ENCODE data around the gene DNAJB6.

Gene DNAJB6

GRCh38 chr7:157425137-157425731, 88.4 kb downstream of the DNAJB6 start:
- peaks cover 0 to 24% (median 10%) of the 10 kb centered on the region in 5 donors for H3K4me1 ChIP-seq (ENCODE audit: control insufficient read depth in 5 of 5, insufficient read depth in 5 of 5, low read length in 5 of 5)
- no peak overlapping the region for H3K27ac ChIP-seq (ENCODE audit: low read depth, low read length)
- peaks cover 0 to 5% (median 3%) of the 10 kb centered on the region in 5 donors for H3K36me3 ChIP-seq (ENCODE audit: control insufficient read depth in 5 of 5, insufficient read depth in 5 of 5, low read length in 5 of 5)
- H3K9ac ChIP-seq (ENCODE audit: low read length in 5 of 5): no peak overlapping the region
- H3K4me3 ChIP-seq (ENCODE audit: low read depth in 1 of 5, low read length in 5 of 5): no peak overlapping the region
- H3K27me3 ChIP-seq (ENCODE audit: control insufficient read depth in 5 of 5, insufficient read depth in 4 of 5, low read length in 5 of 5): no peaks in the 10 kb centered on the region
- no peaks in the 10 kb centered on the region for H3K9me3 ChIP-seq (ENCODE audit: control insufficient read depth in 5 of 5, low read length in 5 of 5)

GRCh38 chr7:157425761-157426160, 89.0 kb downstream of the DNAJB6 start:
- H3K9ac ChIP-seq (ENCODE audit: low read length in 5 of 5): no peak overlapping the region
- no peak overlapping the region for H3K27ac ChIP-seq (ENCODE audit: low read depth, low read length)
- peaks cover 0 to 24% (median 10%) of the 10 kb centered on the region in 5 donors for H3K4me1 ChIP-seq (ENCODE audit: control insufficient read depth in 5 of 5, insufficient read depth in 5 of 5, low read length in 5 of 5)
- no peak overlapping the region for H3K4me3 ChIP-seq (ENCODE audit: low read depth in 1 of 5, low read length in 5 of 5)
- no peaks in the 10 kb centered on the region for H3K9me3 ChIP-seq (ENCODE audit: control insufficient read depth in 5 of 5, low read length in 5 of 5)
- H3K36me3 ChIP-seq (ENCODE audit: control insufficient read depth in 5 of 5, insufficient read depth in 5 of 5, low read length in 5 of 5): peaks cover 0 to 5% (median 3%) of the 10 kb centered on the region in 5 donors
- H3K27me3 ChIP-seq (ENCODE audit: control insufficient read depth in 5 of 5, insufficient read depth in 4 of 5, low read length in 5 of 5): no peaks in the 10 kb centered on the region

- Histone ChIP-seq H3K27me3 (ENCODE audit: control insufficient read depth in 5 of 5, insufficient read depth in 4 of 5, low read length in 5 of 5) (peaks cover 0 to 2% (median 0%) of the 10 kb centered on the region in 5 donors), H3K9me3 (ENCODE audit: control insufficient read depth in 5 of 5, low read length in 5 of 5) (no peaks in the 10 kb centered on the region), H3K4me3 (ENCODE audit: low read depth in 1 of 5, low read length in 5 of 5) (no peak overlapping the region), H3K27ac (ENCODE audit: low read depth, low read length) (no peak overlapping the region), H3K4me1 (ENCODE audit: control insufficient read depth in 5 of 5, insufficient read depth in 5 of 5, low read length in 5 of 5) (peaks cover 0 to 24% (median 10%) of the 10 kb centered on the region in 5 donors), H3K36me3 (ENCODE audit: control insufficient read depth in 5 of 5, insufficient read depth in 5 of 5, low read length in 5 of 5) (peaks cover 0 to 5% (median 3%) of the 10 kb centered on the region in 5 donors), H3K9ac (ENCODE audit: low read length in 5 of 5) (no peak overlapping the region)
Observed at GRCh38 chr7:157426463-157427301, 89.9 kb downstream of the DNAJB6 start.

- Histone ChIP-seq H3K4me3 (ENCODE audit: low read depth in 1 of 5, low read length in 5 of 5) (no peak overlapping the region), H3K9me3 (ENCODE audit: control insufficient read depth in 5 of 5, low read length in 5 of 5) (no peaks in the 10 kb centered on the region), H3K4me1 (ENCODE audit: control insufficient read depth in 5 of 5, insufficient read depth in 5 of 5, low read length in 5 of 5) (peaks cover 3 to 29% (median 19%) of the 10 kb centered on the region in 5 donors), H3K27me3 (ENCODE audit: control insufficient read depth in 5 of 5, insufficient read depth in 4 of 5, low read length in 5 of 5) (peaks cover 0 to 11% (median 0%) of the 10 kb centered on the region in 5 donors), H3K36me3 (ENCODE audit: control insufficient read depth in 5 of 5, insufficient read depth in 5 of 5, low read length in 5 of 5) (no peaks in the 10 kb centered on the region), H3K27ac (ENCODE audit: low read depth, low read length) (no peak overlapping the region), H3K9ac (ENCODE audit: low read length in 5 of 5) (no peak overlapping the region)
Observed at GRCh38 chr7:157427811-157428553, 91.2 kb downstream of the DNAJB6 start.

- Histone ChIP-seq H3K4me3 (ENCODE audit: low read depth in 1 of 5, low read length in 5 of 5) (no peak overlapping the region), H3K9ac (ENCODE audit: low read length in 5 of 5) (no peak overlapping the region), H3K4me1 (ENCODE audit: control insufficient read depth in 5 of 5, insufficient read depth in 5 of 5, low read length in 5 of 5) (peaks cover 3 to 24% (median 13%) of the 10 kb centered on the region in 5 donors), H3K27ac (ENCODE audit: low read depth, low read length) (no peak overlapping the region), H3K36me3 (ENCODE audit: control insufficient read depth in 5 of 5, insufficient read depth in 5 of 5, low read length in 5 of 5) (no peaks in the 10 kb centered on the region), H3K9me3 (ENCODE audit: control insufficient read depth in 5 of 5, low read length in 5 of 5) (no peaks in the 10 kb centered on the region), H3K27me3 (ENCODE audit: control insufficient read depth in 5 of 5, insufficient read depth in 4 of 5, low read length in 5 of 5) (peaks cover 0 to 16% (median 2%) of the 10 kb centered on the region in 5 donors)
Observed at GRCh38 chr7:157428554-157428945, 91.7 kb downstream of the DNAJB6 start.

GRCh38 chr7:157429001-157429679, 92.3 kb downstream of the DNAJB6 start:
- Histone ChIP-seq H3K4me1 (ENCODE audit: control insufficient read depth in 5 of 5, insufficient read depth in 5 of 5, low read length in 5 of 5) (peaks cover 2 to 18% (median 8%) of the 10 kb centered on the region in 5 donors), H3K36me3 (ENCODE audit: control insufficient read depth in 5 of 5, insufficient read depth in 5 of 5, low read length in 5 of 5) (no peaks in the 10 kb centered on the region)

GRCh38 chr7:157429680-157430224, 92.9 kb downstream of the DNAJB6 start:
- H3K9me3 ChIP-seq (ENCODE audit: control insufficient read depth in 5 of 5, low read length in 5 of 5): no peaks in the 10 kb centered on the region
- peaks cover 2 to 17% (median 8%) of the 10 kb centered on the region in 5 donors for H3K4me1 ChIP-seq (ENCODE audit: control insufficient read depth in 5 of 5, insufficient read depth in 5 of 5, low read length in 5 of 5)
- no peak overlapping the region for H3K27ac ChIP-seq (ENCODE audit: low read depth, low read length)
- peaks cover 0 to 17% (median 2%) of the 10 kb centered on the region in 5 donors for H3K27me3 ChIP-seq (ENCODE audit: control insufficient read depth in 5 of 5, insufficient read depth in 4 of 5, low read length in 5 of 5)
- no peak overlapping the region for H3K4me3 ChIP-seq (ENCODE audit: low read depth in 1 of 5, low read length in 5 of 5)
- H3K9ac ChIP-seq (ENCODE audit: low read length in 5 of 5): no peak overlapping the region
- H3K36me3 ChIP-seq (ENCODE audit: control insufficient read depth in 5 of 5, insufficient read depth in 5 of 5, low read length in 5 of 5): no peaks in the 10 kb centered on the region

More at GRCh38 chr7:157429001-157429679, 92.3 kb downstream of the DNAJB6 start:
- Histone ChIP-seq H3K27me3 (ENCODE audit: control insufficient read depth in 5 of 5, insufficient read depth in 4 of 5, low read length in 5 of 5) (peaks cover 0 to 17% (median 2%) of the 10 kb centered on the region in 5 donors), H3K27ac (ENCODE audit: low read depth, low read length) (no peak overlapping the region), H3K9me3 (ENCODE audit: control insufficient read depth in 5 of 5, low read length in 5 of 5) (no peaks in the 10 kb centered on the region), H3K4me3 (ENCODE audit: low read depth in 1 of 5, low read length in 5 of 5) (no peak overlapping the region), H3K9ac (ENCODE audit: low read length in 5 of 5) (no peak overlapping the region)

- Histone ChIP-seq H3K4me1 (ENCODE audit: control insufficient read depth in 5 of 5, insufficient read depth in 5 of 5, low read length in 5 of 5) (peaks cover 2 to 10% (median 8%) of the 10 kb centered on the region in 5 donors), H3K36me3 (ENCODE audit: control insufficient read depth in 5 of 5, insufficient read depth in 5 of 5, low read length in 5 of 5) (no peaks in the 10 kb centered on the region), H3K27me3 (ENCODE audit: control insufficient read depth in 5 of 5, insufficient read depth in 4 of 5, low read length in 5 of 5) (peaks cover 0 to 17% (median 3%) of the 10 kb centered on the region in 5 donors), H3K9me3 (ENCODE audit: control insufficient read depth in 5 of 5, low read length in 5 of 5) (no peaks in the 10 kb centered on the region), H3K27ac (ENCODE audit: low read depth, low read length) (no peak overlapping the region), H3K9ac (ENCODE audit: low read length in 5 of 5) (no peak overlapping the region), H3K4me3 (ENCODE audit: low read depth in 1 of 5, low read length in 5 of 5) (no peak overlapping the region)
Observed at GRCh38 chr7:157430721-157431120, 93.9 kb downstream of the DNAJB6 start.

- Histone ChIP-seq H3K4me1 (ENCODE audit: control insufficient read depth in 5 of 5, insufficient read depth in 5 of 5, low read length in 5 of 5) (peaks cover 2 to 10% (median 8%) of the 10 kb centered on the region in 5 donors), H3K27ac (ENCODE audit: low read depth, low read length) (no peak overlapping the region)
Observed at GRCh38 chr7:157431173-157431950, 94.6 kb downstream of the DNAJB6 start.

More at GRCh38 chr7:157431173-157431950, 94.6 kb downstream of the DNAJB6 start:
- Histone ChIP-seq H3K9me3 (ENCODE audit: control insufficient read depth in 5 of 5, low read length in 5 of 5) (no peaks in the 10 kb centered on the region), H3K9ac (ENCODE audit: low read length in 5 of 5) (no peak overlapping the region), H3K4me3 (ENCODE audit: low read depth in 1 of 5, low read length in 5 of 5) (no peak overlapping the region), H3K36me3 (ENCODE audit: control insufficient read depth in 5 of 5, insufficient read depth in 5 of 5, low read length in 5 of 5) (no peaks in the 10 kb centered on the region), H3K27me3 (ENCODE audit: control insufficient read depth in 5 of 5, insufficient read depth in 4 of 5, low read length in 5 of 5) (peaks cover 0 to 17% (median 3%) of the 10 kb centered on the region in 5 donors)
